ENCODE data around the gene UGT1A3.

GRCh38 chr2:233807215-233807865 lies 78.5 kb downstream of the UGT1A3 start:
- TF ChIP-seq CTCF (conservative IDR thresholded peaks at IDR 0.05; ENCODE audit: low read depth, low read length) (peak; percentile 29; the same call in 1 of the 2 replicates), EZH2 (IDR thresholded peaks at IDR 0.05; ENCODE audit: borderline replicate concordance, low read depth, low read length, poor library complexity, severe bottlenecking) (no peak)

Data from A673 (cell line).